ENCODE data around the gene MAD2L2. TPM values are rescaled to one million over a fixed set of nuclear protein-coding genes. Genes with fewer than 3 reads are reported as not detected.

Gene MAD2L2
- total RNA-seq, 1 experiment from 2014 or later: 84.8 TPM

DNA sequence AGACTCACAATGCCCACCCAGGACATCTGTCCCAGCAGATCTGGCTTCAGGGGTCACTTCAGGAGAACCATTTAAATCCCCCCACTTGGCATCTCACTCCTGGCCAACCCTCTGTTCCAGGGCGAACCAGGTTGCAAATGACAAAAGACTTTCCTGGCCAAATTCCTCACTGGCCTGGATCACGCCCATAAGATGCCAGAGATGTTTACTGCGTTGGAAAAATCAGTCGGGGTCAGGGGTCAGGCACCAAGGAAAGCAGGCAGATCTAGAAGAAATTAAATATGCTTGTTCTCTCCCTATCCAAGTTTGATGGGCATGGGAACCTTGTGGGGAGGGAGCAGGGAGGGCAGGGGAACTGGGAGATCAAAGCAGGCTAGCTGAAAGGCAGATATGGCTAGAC is 40.4 kb upstream of the MAD2L2 start:
- ChIA-PET CTCF (interaction anchor here (1.0 to 1.1 kb wide), 2 partner anchors 48 to 75 kb away, joined by 3 to 5 read pairs; no protein-coding TSS in a partner anchor), POLR2A (interaction anchor here (0.5 kb wide), 1 partner anchor 72 kb away, joined by 7 read pairs; no protein-coding TSS in a partner anchor)
- BruUV-seq (replicated peaks): no TSS peak

GRCh38 chr1:11720525-11720924 is 39.6 kb upstream of the MAD2L2 start:
- Histone ChIP-seq H3K9me3 (ENCODE audit: control insufficient read depth, insufficient read depth, low read depth, low read length) (no peaks in the 10 kb centered on the region), H3K4me3 (ENCODE audit: low read depth in 2 of 2, low read length in 2 of 2) (no peak overlapping the region), H3K27ac (ENCODE audit: low read length) (no peak overlapping the region), H3K4me1 (ENCODE audit: control insufficient read depth, insufficient read depth, low read length) (no peaks in the 10 kb centered on the region; the same call in 1 of the 2 replicates), H3K27me3 (ENCODE audit: control insufficient read depth, insufficient read depth, low read length) (no peaks in the 10 kb centered on the region), H3K36me3 (ENCODE audit: control insufficient read depth, insufficient read depth, low read length) (no peaks in the 10 kb centered on the region)
- DNase-seq (ENCODE audit: low read depth, low spot score) (no peak), ATAC-seq (no peak)
- no TSS peak for BruUV-seq (replicated peaks)
- intact Hi-C loops (cut with micrococcal nuclease; ENCODE audit: unreplicated experiment) (no loop called here), in situ Hi-C loops (cut with HindIII; ENCODE audit: low pct_unique_long_range_greater_than_20kb, low sequenced_read_pairs) (no loop called here)
- POLR2A ChIA-PET: no interaction called here
- no peak for TF ChIP-seq SIN3A (IDR thresholded peaks at IDR 0.05; ENCODE audit: borderline replicate concordance, insufficient read depth, low read depth, low read length)
- no peak for TF ChIP-seq REST (IDR thresholded peaks at IDR 0.05; ENCODE audit: insufficient read depth in 1 of 2, low read depth in 2 of 2, low read length in 1 of 2)
- TF ChIP-seq, protein P1, sequence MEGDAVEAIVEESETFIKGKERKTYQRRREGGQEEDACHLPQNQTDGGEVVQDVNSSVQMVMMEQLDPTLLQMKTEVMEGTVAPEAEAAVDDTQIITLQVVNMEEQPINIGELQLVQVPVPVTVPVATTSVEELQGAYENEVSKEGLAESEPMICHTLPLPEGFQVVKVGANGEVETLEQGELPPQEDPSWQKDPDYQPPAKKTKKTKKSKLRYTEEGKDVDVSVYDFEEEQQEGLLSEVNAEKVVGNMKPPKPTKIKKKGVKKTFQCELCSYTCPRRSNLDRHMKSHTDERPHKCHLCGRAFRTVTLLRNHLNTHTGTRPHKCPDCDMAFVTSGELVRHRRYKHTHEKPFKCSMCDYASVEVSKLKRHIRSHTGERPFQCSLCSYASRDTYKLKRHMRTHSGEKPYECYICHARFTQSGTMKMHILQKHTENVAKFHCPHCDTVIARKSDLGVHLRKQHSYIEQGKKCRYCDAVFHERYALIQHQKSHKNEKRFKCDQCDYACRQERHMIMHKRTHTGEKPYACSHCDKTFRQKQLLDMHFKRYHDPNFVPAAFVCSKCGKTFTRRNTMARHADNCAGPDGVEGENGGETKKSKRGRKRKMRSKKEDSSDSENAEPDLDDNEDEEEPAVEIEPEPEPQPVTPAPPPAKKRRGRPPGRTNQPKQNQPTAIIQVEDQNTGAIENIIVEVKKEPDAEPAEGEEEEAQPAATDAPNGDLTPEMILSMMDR (IDR thresholded peaks at IDR 0.05): no peak
- no peak for TF ChIP-seq TCF7L2 (IDR thresholded peaks at IDR 0.05; ENCODE audit: low read depth, low read length)
- TF ChIP-seq POLR2AphosphoS5 (IDR thresholded peaks at IDR 0.05; ENCODE audit: low read depth, low read length): no peak
- CTCF ChIA-PET: interaction anchor here (1.0 to 1.3 kb wide), 3 partner anchors 48 to 75 kb away, joined by 3 to 10 read pairs (median 5); partner anchors contain the start of gene FBXO6

More for the DNA sequence above, 40.4 kb upstream of the MAD2L2 start:
- in situ Hi-C loops (cut with HindIII; ENCODE audit: low pct_unique_long_range_greater_than_20kb, low sequenced_read_pairs) (no loop called here), intact Hi-C loops (cut with micrococcal nuclease; ENCODE audit: unreplicated experiment) (no loop called here)
- no peak for DNase-seq (ENCODE audit: low read depth, low spot score)
- no peak for ATAC-seq
- TF ChIP-seq, protein P1 (IDR thresholded peaks at IDR 0.05): no peak
- no peak for TF ChIP-seq SIN3A (IDR thresholded peaks at IDR 0.05; ENCODE audit: borderline replicate concordance, insufficient read depth, low read depth, low read length)
- TF ChIP-seq REST (IDR thresholded peaks at IDR 0.05; ENCODE audit: insufficient read depth in 1 of 2, low read depth in 2 of 2, low read length in 1 of 2): no peak
- TF ChIP-seq POLR2AphosphoS5 (IDR thresholded peaks at IDR 0.05; ENCODE audit: low read depth, low read length): no peak
- no peak for TF ChIP-seq TCF7L2 (IDR thresholded peaks at IDR 0.05; ENCODE audit: low read depth, low read length)
- Histone ChIP-seq H3K36me3 (ENCODE audit: control insufficient read depth, insufficient read depth, low read length) (no peaks in the 10 kb centered on the region), H3K27ac (ENCODE audit: low read length) (no peak overlapping the region), H3K4me3 (ENCODE audit: low read depth in 2 of 2, low read length in 2 of 2) (no peak overlapping the region), H3K27me3 (ENCODE audit: control insufficient read depth, insufficient read depth, low read length) (no peaks in the 10 kb centered on the region), H3K9me3 (ENCODE audit: control insufficient read depth, insufficient read depth, low read depth, low read length) (no peaks in the 10 kb centered on the region), H3K4me1 (ENCODE audit: control insufficient read depth, insufficient read depth, low read length) (no peaks in the 10 kb centered on the region; the same call in 1 of the 2 replicates)

All from Panc1 (cell line).